Stimulated activated CD8-positive, alpha-beta memory T cell treated with anti-CD3 and anti-CD28 coated beads, Interleukin-7, amount 100 ng/mL, for 48 hours (primary cell): ENCODE measurements around the gene FBN2.

ENCODE experiments used
- DNase-seq, 2 donors: peaks; one replicate each; pipeline ENCODE4 v3.0.0-alpha.2; 2020; ENCODE audit warnings: low read depth in 1 of 2; ENCODE audit errors: extremely low read depth in 1 of 2

FBN2 gene

GRCh38 chr5:128216285-128216684, 321.8 kb downstream of the FBN2 start:
- DNase-seq: no peak

GRCh38 chr5:128213833-128214232, 324.2 kb downstream of the FBN2 start:
- DNase-seq: no peak

- DNase-seq: no peak
Measured at GRCh38 chr5:128213340-128213739, 324.7 kb downstream of the FBN2 start.

DNA sequence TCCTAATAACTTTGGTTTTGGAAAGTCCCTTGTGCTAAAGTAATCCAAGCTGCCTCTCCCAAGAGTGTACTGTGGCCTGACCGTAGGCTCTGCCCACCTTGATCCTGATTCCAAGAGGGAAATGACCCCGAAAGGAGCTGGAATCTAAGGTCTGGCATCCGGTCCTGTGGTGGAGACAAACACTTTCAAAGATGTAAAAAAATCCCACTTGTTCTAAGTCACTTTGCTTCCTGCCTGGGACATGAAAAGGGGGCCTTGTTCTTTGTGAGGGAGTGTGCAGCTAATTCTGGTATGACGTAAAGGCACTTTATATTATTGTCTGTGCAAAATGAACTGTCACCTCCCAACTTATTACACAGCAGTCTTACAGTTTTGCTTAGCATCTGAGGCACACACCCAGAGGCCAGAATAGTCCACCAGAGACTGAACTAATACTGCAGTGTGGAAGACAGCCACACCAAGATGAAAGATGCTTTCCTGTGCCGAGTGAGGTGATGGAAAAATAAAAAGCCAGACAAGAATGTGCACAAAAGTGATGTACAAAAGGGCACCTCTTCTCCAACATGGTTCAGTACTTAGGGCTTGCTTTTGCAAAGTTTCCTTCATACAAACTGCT, 325.7 kb downstream of the FBN2 start:
- no peak for DNase-seq

DNA sequence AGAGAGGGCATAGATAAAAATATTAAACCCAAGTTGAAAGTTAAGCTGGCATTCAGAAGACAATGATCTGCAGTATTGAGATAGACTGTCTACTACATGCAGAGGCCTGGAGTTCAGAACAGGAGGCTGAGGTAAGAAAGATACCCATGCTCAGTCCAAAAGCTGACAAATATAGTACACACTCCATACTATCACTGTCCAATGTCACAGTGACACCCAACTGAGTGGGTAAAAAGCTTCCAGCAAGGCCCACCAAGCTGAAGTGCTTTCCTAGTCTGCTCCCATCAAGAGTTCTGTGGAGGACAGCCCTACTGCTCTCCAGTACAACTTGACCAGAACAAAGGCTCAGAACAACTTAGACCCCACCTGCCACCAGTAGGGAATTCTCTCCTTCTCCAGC, 329.6 kb downstream of the FBN2 start:
- no peak for DNase-seq
